K562 (cell line): ENCODE data around the gene PHYKPL. TPM values are rescaled to one million over a fixed set of nuclear protein-coding genes. Genes with fewer than 3 reads are reported as not detected.

Experiments used
- CBFA2T2 ChIP-seq: fragments of 450-650 bp; conservative IDR thresholded peaks from 2 replicates; pipeline ENCODE4 v1.6.1; 2017; ENCODE audit warnings: mild to moderate bottlenecking
- CCNT2 ChIP-seq: IDR thresholded peaks from 2 replicates; pipeline ENCODE4 v1.6.1; 2011; ENCODE audit warnings: borderline replicate concordance, low read depth, mild to moderate bottlenecking, moderate library complexity, mixed read lengths, low read length; ENCODE audit not compliant: insufficient read length; ENCODE audit errors: extremely low read depth
- EWSR1 ChIP-seq: fragments of 450-650 bp; IDR thresholded peaks from 2 replicates; pipeline ENCODE4 v1.6.1; 2018; ENCODE audit warnings: borderline replicate concordance, mild to moderate bottlenecking, low read depth, moderate library complexity; ENCODE audit not compliant: partially characterized antibody
- FOXA1 ChIP-seq: fragments of 450-650 bp; IDR thresholded peaks from 2 replicates; pipeline ENCODE4 v1.6.1; 2016; ENCODE audit warnings: mild to moderate bottlenecking, borderline replicate concordance
- MITF ChIP-seq: IDR thresholded peaks from 2 replicates; pipeline ENCODE4 v1.6.1; 2014; ENCODE audit warnings: antibody characterized with exemption
- NR2C1 ChIP-seq, 2 experiments: fragments of 450-650 bp; IDR thresholded peaks; 2 replicates each; pipeline ENCODE4 v1.6.1; 2017; ENCODE audit warnings: mild to moderate bottlenecking in 2 of 2, antibody characterized with exemption in 1 of 2, inconsistent platforms in 1 of 2, missing compliant biosample characterization in 1 of 2, missing genetic modification characterization in 1 of 2
- PHF21A ChIP-seq: fragments of 450-650 bp; IDR thresholded peaks from 2 replicates; pipeline ENCODE4 v1.6.1; 2017; ENCODE audit warnings: low read depth, borderline replicate concordance
- PKNOX1 ChIP-seq: fragments of 450-650 bp; IDR thresholded peaks from 2 replicates; pipeline ENCODE4 v1.6.1; 2016
- POLR2AphosphoS2 ChIP-seq: IDR thresholded peaks from 2 replicates; pipeline ENCODE4 v1.6.1; 2012; ENCODE audit warnings: low read length, improper control_type of control experiment
- RBM39 ChIP-seq: fragments of 200-400 bp; formaldehyde crosslinking; optimal IDR thresholded peaks from 2 replicates; pipeline ENCODE3; 2018; ENCODE audit warnings: low read depth, low read length
- SIRT6 ChIP-seq: IDR thresholded peaks from one replicate; pipeline ENCODE4 v1.6.1; 2012; ENCODE audit warnings: low read depth, mild to moderate bottlenecking, control low read depth, inconsistent platforms, low read length, moderate library complexity
- SMAD3 ChIP-seq: fragments of 450-650 bp; formaldehyde crosslinking; conservative IDR thresholded peaks from 2 replicates; pipeline ENCODE4 v1.4.0; 2020; ENCODE audit warnings: mild to moderate bottlenecking
- TCF15 ChIP-seq: fragments of 250-450 bp; sonication (Bioruptor Pico); IDR thresholded peaks from 2 replicates; pipeline ENCODE4 v1.8.0; 2022; ENCODE audit warnings: moderate library complexity, mild to moderate bottlenecking, inconsistent platforms
- ZNF175 ChIP-seq: fragments of 200-800 bp; sonication (Bioruptor generic); IDR thresholded peaks from 2 replicates; pipeline ENCODE4 v1.6.1; 2016; ENCODE audit warnings: low read depth, mild to moderate bottlenecking, missing genetic modification characterization, missing compliant biosample characterization
- ZNF589 ChIP-seq: fragments of 200-800 bp; sonication (Bioruptor generic); IDR thresholded peaks from 2 replicates; pipeline ENCODE4 v1.6.1; 2016; ENCODE audit warnings: low read depth, missing genetic modification characterization, missing compliant biosample characterization
- ZNF609 ChIP-seq: sonication (generic); formaldehyde crosslinking; IDR thresholded peaks from 2 replicates; pipeline ENCODE4 v1.8.1; 2023; ENCODE audit warnings: missing genetic modification reagents, mild to moderate bottlenecking, borderline replicate concordance
- ZNF707 ChIP-seq: fragments of 250-450 bp; sonication (Bioruptor Pico); conservative IDR thresholded peaks from 2 replicates; pipeline ENCODE4 v1.8.0; 2022; ENCODE audit warnings: inconsistent platforms, mild to moderate bottlenecking, moderate library complexity
- ZNF766 ChIP-seq: fragments of 200-800 bp; sonication (Bioruptor generic); conservative IDR thresholded peaks from 2 replicates; pipeline ENCODE4 v1.6.1; 2016; ENCODE audit warnings: missing genetic modification characterization, missing compliant biosample characterization
- polyA plus RNA-seq, 8 experiments: library from polyadenylated mRNA; depleted of rRNA in 4 of 8; stranded (reverse) in 5 of 8; unstranded in 3 of 8; fragments of >200 nt; fragmentation: Nextera tagmentation in 2 of 8; fragmentation: Illumina TruSeq in 1 of 8; extraction: Ambion mirVana in 2 of 8; extraction: Trizol in 1 of 8; gene quantifications; 2 replicates each; pipeline versions ENCODE4 v1.2.1 to v1.2.3, GENCODE V29; 2011 to 2014; ENCODE audit warnings: inconsistent platforms in 1 of 8, missing spikeins in 1 of 8
- total RNA-seq, 7 experiments: library from RNA; depleted of rRNA in 6 of 7; stranded (reverse); fragments of >200 nt in 6 of 7; fragmentation: Illumina TruSeq in 2 of 7; extraction: Trizol in 2 of 7; gene quantifications; 2 replicates each; pipeline versions ENCODE4 v1.2.1 to v1.2.3, GENCODE V29; 2011 to 2021; ENCODE audit warnings: low replicate concordance in 1 of 7

The PHYKPL gene
- total and polyA plus RNA-seq, 9 of the 15 experiments (the other 6 are each of a cell fraction or from before 2014, with no cell fraction given), result 4.7 to 34.7 (median 18.6) TPM

- TF ChIP-seq SMAD3 (no peak), SIRT6 (no peak), CCNT2 (no peak), POLR2AphosphoS2 (no peak), ZNF589 (CRISPR knock-in tag) (no peak), TCF15 (CRISPR knock-in tag) (no peak), NR2C1 (IDR thresholded peaks at IDR 0.05) (no peak), NR2C1 (tag; IDR thresholded peaks at IDR 0.05) (no peak), MITF (peak; percentile 47; the same call in 1 of the 2 replicates), RBM39 (no peak), PKNOX1 (no peak), EWSR1 (no peak), ZNF175 (CRISPR knock-in tag) (0 out of 2 replicates have a peak, but pooled peaks have one; percentile 28), FOXA1 (no peak), CBFA2T2 (peak; percentile 27), ZNF707 (CRISPR knock-in tag) (no peak), PHF21A (no peak), ZNF766 (peak; percentile 75), ZNF609 (no peak)
Observed at GRCh38 chr5:178236679-178237078, 4.1 kb upstream of the PHYKPL start (continued).
